GM13977 (cell line): ENCODE results near the gene ADRM1.

Source experiments
- DNase-seq: peaks from one replicate; pipeline ENCODE4 v3.0.0; 2012; ENCODE audit warnings: low spot score
- CTCF ChIP-seq: IDR thresholded peaks from 2 replicates; pipeline ENCODE4 v1.5.1; 2012; ENCODE audit warnings: mild to moderate bottlenecking, control low read depth; ENCODE audit not compliant: insufficient read depth; ENCODE audit errors: extremely low read depth, missing control alignments
- in situ Hi-C: fragments of 300-500 bp; cut with MboI; formaldehyde crosslinking; loops from one replicate; pipeline ENCODE4 v1.12.0; 2022; ENCODE audit warnings: low sequenced_read_pairs, low pct_unique_long_range_greater_than_20kb, mixed read lengths, inconsistent platforms; ENCODE audit not compliant: unreplicated experiment

Gene ADRM1

GRCh38 chr20:62276439-62276838 is 26.4 kb upstream of the ADRM1 start:
- DNase-seq = no peak
- in situ Hi-C loops = no loop called here
- TF ChIP-seq CTCF = no peak

GRCh38 chr20:62277253-62277652 is 25.5 kb upstream of the ADRM1 start:
- no peak for TF ChIP-seq CTCF
- in situ Hi-C loops = no loop called here
- no peak for DNase-seq

DNA sequence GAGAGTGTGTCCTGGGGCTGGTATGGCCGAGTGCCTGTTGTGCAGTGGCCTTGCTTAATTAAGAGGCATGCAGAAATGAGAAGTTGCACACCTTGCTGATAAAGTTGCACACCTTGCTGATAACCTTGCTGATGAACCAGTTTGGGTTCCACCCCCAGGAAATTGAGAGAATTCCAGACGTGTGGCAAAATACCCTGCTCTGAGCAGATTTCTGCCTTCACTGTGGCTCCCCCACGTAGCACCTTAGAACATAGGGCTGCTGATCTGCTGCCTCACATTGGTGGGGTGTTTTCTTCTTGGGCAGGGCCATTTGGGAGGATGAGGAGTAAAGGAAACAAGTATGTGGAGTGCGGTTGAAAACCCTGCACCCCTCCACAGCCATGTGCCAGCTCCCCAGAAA is 22.5 kb upstream of the ADRM1 start:
- in situ Hi-C loops = no loop called here
- no peak for DNase-seq

DNA sequence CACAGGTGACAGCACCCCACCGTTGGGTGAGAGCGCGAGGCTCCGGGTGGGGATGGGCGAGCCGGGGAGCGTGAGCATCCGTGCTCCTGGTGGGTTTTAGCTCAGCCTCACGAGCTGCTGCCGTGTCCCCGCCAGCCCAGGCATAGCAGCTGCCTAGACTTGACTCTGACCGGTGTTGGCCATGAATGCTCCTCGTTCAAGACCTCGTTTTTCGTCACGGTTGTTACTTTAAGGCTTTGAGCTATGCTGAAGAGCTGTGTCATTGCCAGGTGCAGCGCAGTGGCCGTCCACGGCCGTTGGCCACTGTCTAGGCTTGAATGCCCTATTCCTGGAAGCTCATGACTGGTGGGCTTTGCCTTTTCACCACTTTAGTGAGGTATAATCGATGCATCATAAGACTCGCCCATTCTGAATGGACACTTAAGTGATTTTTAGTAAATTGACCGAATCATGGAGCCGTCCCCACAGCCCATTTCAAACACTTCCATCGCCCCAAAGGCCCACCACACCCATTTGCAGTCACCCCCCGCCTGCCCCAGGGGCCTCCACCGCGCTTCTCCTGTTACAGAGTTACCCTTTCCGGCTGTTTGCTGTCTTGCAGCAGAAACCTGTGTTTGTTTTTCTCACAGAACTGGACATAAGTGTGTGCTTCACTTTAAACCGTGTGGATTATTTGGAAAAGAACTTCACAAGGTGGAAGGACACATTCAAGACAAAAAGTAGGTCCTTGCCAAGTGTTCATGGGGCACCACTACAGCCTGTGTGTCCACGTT is 21.4 kb upstream of the ADRM1 start:
- no peak for DNase-seq
- in situ Hi-C loops = no loop called here
- TF ChIP-seq CTCF = no peak

More for the DNA sequence above, 22.5 kb upstream of the ADRM1 start:
- no peak for TF ChIP-seq CTCF

- TF ChIP-seq CTCF = no peak
- in situ Hi-C loops = no loop called here
- DNase-seq = no peak
These were observed 20.7 kb upstream of the ADRM1 start for GRCh38 chr20:62282103-62282502.

- in situ Hi-C loops = no loop called here
- TF ChIP-seq CTCF = no peak
- no peak for DNase-seq
These were observed 19.8 kb upstream of the ADRM1 start for GRCh38 chr20:62282877-62283503.

GRCh38 chr20:62284448-62284847 is 18.3 kb upstream of the ADRM1 start:
- DNase-seq = no peak
- in situ Hi-C loops = no loop called here
- TF ChIP-seq CTCF = no peak
